Stimulated activated memory B cell treated with anti-CD40 and anti-IgM and Interleukin-4, amounts not matched to agents 10 μg/mL and 1 μg/mL and 100 μg/mL, for 72 hours (primary cell): ENCODE data around the gene GNA14.

Experiments
- ATAC-seq: fragments of 150-1000 bp; cut with Tn5 transposase; 2 replicates; pipeline ENCODE4 v1.10.0; 2021
- H3K27ac Mint-ChIP-seq: one replicate; pipeline ENCODE4 v1.8.0; 2022; ENCODE audit warnings: mild to moderate bottlenecking, mixed read lengths
- H3K27me3 Mint-ChIP-seq: one replicate; pipeline ENCODE4 v1.8.0; 2022; ENCODE audit warnings: mixed read lengths
- H3K36me3 Mint-ChIP-seq: one replicate; pipeline ENCODE4 v1.8.0; 2022; ENCODE audit warnings: mixed read lengths
- H3K4me1 Mint-ChIP-seq: one replicate; pipeline ENCODE4 v1.8.0; 2022; ENCODE audit warnings: mixed read lengths
- H3K4me3 Mint-ChIP-seq: one replicate; pipeline ENCODE4 v1.8.0; 2022; ENCODE audit warnings: mild to moderate bottlenecking, moderate library complexity, mixed read lengths
- H3K9me3 Mint-ChIP-seq: one replicate; pipeline ENCODE4 v1.8.0; 2022; ENCODE audit warnings: mixed read lengths

Gene GNA14

GRCh38 chr9:77543131-77543822, 104.8 kb downstream of the GNA14 start:
- no peak overlapping the region for H3K27ac Mint-ChIP-seq

GRCh38 chr9:77541600-77541999, 106.5 kb downstream of the GNA14 start:
- H3K27me3 Mint-ChIP-seq, result peaks cover 19% of the 10 kb centered on the region
- H3K4me1 Mint-ChIP-seq, result no peaks in the 10 kb centered on the region
- ATAC-seq, result no peak
- H3K27ac Mint-ChIP-seq, result no peak overlapping the region
- H3K36me3 Mint-ChIP-seq, result no peaks in the 10 kb centered on the region
- no peak overlapping the region for H3K4me3 Mint-ChIP-seq
- peaks cover 24% of the 10 kb centered on the region for H3K9me3 Mint-ChIP-seq

More at GRCh38 chr9:77543131-77543822, 104.8 kb downstream of the GNA14 start:
- H3K4me3 Mint-ChIP-seq, result no peak overlapping the region
- H3K4me1 Mint-ChIP-seq, result no peaks in the 10 kb centered on the region
- peaks cover 19% of the 10 kb centered on the region for H3K27me3 Mint-ChIP-seq
- H3K9me3 Mint-ChIP-seq, result peaks cover 21% of the 10 kb centered on the region
- no peak for ATAC-seq
- H3K36me3 Mint-ChIP-seq, result no peaks in the 10 kb centered on the region

GRCh38 chr9:77541055-77541454, 107.1 kb downstream of the GNA14 start:
- H3K36me3 Mint-ChIP-seq, result no peaks in the 10 kb centered on the region
- no peak overlapping the region for H3K27ac Mint-ChIP-seq
- H3K27me3 Mint-ChIP-seq, result peaks cover 13% of the 10 kb centered on the region
- no peak for ATAC-seq
- no peak overlapping the region for H3K4me3 Mint-ChIP-seq
- H3K9me3 Mint-ChIP-seq, result peaks cover 24% of the 10 kb centered on the region
- no peaks in the 10 kb centered on the region for H3K4me1 Mint-ChIP-seq

- Mint-ChIP-seq H3K27me3 (peaks cover 3% of the 10 kb centered on the region), H3K27ac (no peak overlapping the region), H3K4me1 (no peaks in the 10 kb centered on the region), H3K4me3 (no peak overlapping the region), H3K36me3 (no peaks in the 10 kb centered on the region), H3K9me3 (peaks cover 5% of the 10 kb centered on the region)
- no peak for ATAC-seq
These were observed 113.6 kb downstream of the GNA14 start for GRCh38 chr9:77534376-77535057.

- Mint-ChIP-seq H3K9me3 (peaks cover 3% of the 10 kb centered on the region), H3K4me1 (no peaks in the 10 kb centered on the region), H3K27me3 (no peaks in the 10 kb centered on the region), H3K4me3 (no peak overlapping the region), H3K27ac (no peak overlapping the region), H3K36me3 (no peaks in the 10 kb centered on the region)
- no peak for ATAC-seq
These were observed 114.5 kb downstream of the GNA14 start for GRCh38 chr9:77533671-77534070.

- Mint-ChIP-seq H3K4me1 (no peaks in the 10 kb centered on the region), H3K27me3 (no peaks in the 10 kb centered on the region), H3K27ac (no peak overlapping the region), H3K9me3 (peaks cover 3% of the 10 kb centered on the region), H3K36me3 (no peaks in the 10 kb centered on the region), H3K4me3 (no peak overlapping the region)
- no peak for ATAC-seq
These were observed 115.5 kb downstream of the GNA14 start for GRCh38 chr9:77532607-77533006.

GRCh38 chr9:77531400-77531799, 116.7 kb downstream of the GNA14 start:
- H3K9me3 Mint-ChIP-seq, result no peaks in the 10 kb centered on the region
- no peaks in the 10 kb centered on the region for H3K27me3 Mint-ChIP-seq
- no peak for ATAC-seq
- H3K4me1 Mint-ChIP-seq, result no peaks in the 10 kb centered on the region
- H3K4me3 Mint-ChIP-seq, result no peak overlapping the region
- H3K27ac Mint-ChIP-seq, result no peak overlapping the region
- H3K36me3 Mint-ChIP-seq, result no peaks in the 10 kb centered on the region

- Mint-ChIP-seq H3K4me3 (no peak overlapping the region), H3K9me3 (no peaks in the 10 kb centered on the region), H3K36me3 (no peaks in the 10 kb centered on the region), H3K4me1 (no peaks in the 10 kb centered on the region), H3K27ac (no peak overlapping the region), H3K27me3 (no peaks in the 10 kb centered on the region)
- ATAC-seq, result no peak
These were observed 124.2 kb downstream of the GNA14 start for GRCh38 chr9:77523891-77524290.

GRCh38 chr9:77521091-77521490, 127.0 kb downstream of the GNA14 start:
- ATAC-seq, result no peak
- Mint-ChIP-seq H3K4me1 (no peaks in the 10 kb centered on the region), H3K27me3 (no peaks in the 10 kb centered on the region), H3K27ac (no peak overlapping the region), H3K36me3 (no peaks in the 10 kb centered on the region), H3K4me3 (no peak overlapping the region), H3K9me3 (no peaks in the 10 kb centered on the region)

GRCh38 chr9:77518688-77519087, 129.4 kb downstream of the GNA14 start:
- no peak overlapping the region for H3K27ac Mint-ChIP-seq
- no peak for ATAC-seq
- H3K9me3 Mint-ChIP-seq, result no peaks in the 10 kb centered on the region
- no peaks in the 10 kb centered on the region for H3K36me3 Mint-ChIP-seq
- no peak overlapping the region for H3K4me3 Mint-ChIP-seq
- no peaks in the 10 kb centered on the region for H3K4me1 Mint-ChIP-seq
- no peaks in the 10 kb centered on the region for H3K27me3 Mint-ChIP-seq

GRCh38 chr9:77516781-77517180, 131.3 kb downstream of the GNA14 start:
- Mint-ChIP-seq H3K9me3 (no peaks in the 10 kb centered on the region), H3K36me3 (no peaks in the 10 kb centered on the region), H3K4me3 (no peak overlapping the region), H3K27me3 (no peaks in the 10 kb centered on the region), H3K27ac (no peak overlapping the region), H3K4me1 (no peaks in the 10 kb centered on the region)
- no peak for ATAC-seq

GRCh38 chr9:77514886-77515711, 133.0 kb downstream of the GNA14 start:
- H3K9me3 Mint-ChIP-seq, result no peaks in the 10 kb centered on the region
- no peaks in the 10 kb centered on the region for H3K36me3 Mint-ChIP-seq
- H3K4me3 Mint-ChIP-seq, result no peak overlapping the region
- no peak overlapping the region for H3K27ac Mint-ChIP-seq
- ATAC-seq, result no peak
- no peaks in the 10 kb centered on the region for H3K27me3 Mint-ChIP-seq
- no peaks in the 10 kb centered on the region for H3K4me1 Mint-ChIP-seq

GRCh38 chr9:77513457-77513856, 134.7 kb downstream of the GNA14 start:
- Mint-ChIP-seq H3K4me3 (no peak overlapping the region), H3K4me1 (no peaks in the 10 kb centered on the region), H3K27me3 (no peaks in the 10 kb centered on the region), H3K27ac (no peak overlapping the region), H3K36me3 (no peaks in the 10 kb centered on the region), H3K9me3 (no peaks in the 10 kb centered on the region)
- peak; percentile 15 for ATAC-seq

GRCh38 chr9:77512876-77513275, 135.2 kb downstream of the GNA14 start:
- peaks cover 5% of the 10 kb centered on the region for H3K27me3 Mint-ChIP-seq
- no peak for ATAC-seq
- no peak overlapping the region for H3K27ac Mint-ChIP-seq

GRCh38 chr9:77511525-77511924, 136.6 kb downstream of the GNA14 start:
- peaks cover 7% of the 10 kb centered on the region for H3K27me3 Mint-ChIP-seq
- no peak for ATAC-seq
- no peak overlapping the region for H3K27ac Mint-ChIP-seq

More at GRCh38 chr9:77512876-77513275, 135.2 kb downstream of the GNA14 start:
- no peaks in the 10 kb centered on the region for H3K4me1 Mint-ChIP-seq
- no peak overlapping the region for H3K4me3 Mint-ChIP-seq
- peaks cover 4% of the 10 kb centered on the region for H3K9me3 Mint-ChIP-seq
- no peaks in the 10 kb centered on the region for H3K36me3 Mint-ChIP-seq

More at GRCh38 chr9:77511525-77511924, 136.6 kb downstream of the GNA14 start:
- peaks cover 4% of the 10 kb centered on the region for H3K9me3 Mint-ChIP-seq
- H3K36me3 Mint-ChIP-seq, result no peaks in the 10 kb centered on the region
- no peaks in the 10 kb centered on the region for H3K4me1 Mint-ChIP-seq
- no peak overlapping the region for H3K4me3 Mint-ChIP-seq
